Activated T-cell treated with anti-CD3 and anti-CD28 coated beads, Interleukin-2, amount 50 U/mL, for 24 hours (primary cell): Measurements from ENCODE around the gene TECRL.

ENCODE experiments used
- DNase-seq: peaks from one replicate; pipeline ENCODE4 v3.0.0-alpha.2; 2020
- H3K27ac Mint-ChIP-seq: 2 replicates; pipeline ENCODE4 v1.8.0; 2020; ENCODE audit warnings: mild to moderate bottlenecking, mixed read lengths
- H3K27me3 Mint-ChIP-seq: 2 replicates; pipeline ENCODE4 v1.8.0; 2020; ENCODE audit warnings: mixed read lengths
- H3K36me3 Mint-ChIP-seq: 2 replicates; pipeline ENCODE4 v1.8.0; 2020; ENCODE audit warnings: low read depth, mixed read lengths
- H3K4me1 Mint-ChIP-seq: 2 replicates; pipeline ENCODE4 v1.8.0; 2020; ENCODE audit warnings: low read depth, mixed read lengths
- H3K4me3 Mint-ChIP-seq: 2 replicates; pipeline ENCODE4 v1.8.0; 2020; ENCODE audit warnings: mild to moderate bottlenecking, moderate library complexity, mixed read lengths
- H3K9me3 Mint-ChIP-seq: 2 replicates; pipeline ENCODE4 v1.8.0; 2020; ENCODE audit warnings: mixed read lengths

The TECRL gene, protein sequence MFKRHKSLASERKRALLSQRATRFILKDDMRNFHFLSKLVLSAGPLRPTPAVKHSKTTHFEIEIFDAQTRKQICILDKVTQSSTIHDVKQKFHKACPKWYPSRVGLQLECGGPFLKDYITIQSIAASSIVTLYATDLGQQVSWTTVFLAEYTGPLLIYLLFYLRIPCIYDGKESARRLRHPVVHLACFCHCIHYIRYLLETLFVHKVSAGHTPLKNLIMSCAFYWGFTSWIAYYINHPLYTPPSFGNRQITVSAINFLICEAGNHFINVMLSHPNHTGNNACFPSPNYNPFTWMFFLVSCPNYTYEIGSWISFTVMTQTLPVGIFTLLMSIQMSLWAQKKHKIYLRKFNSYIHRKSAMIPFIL

DNA sequence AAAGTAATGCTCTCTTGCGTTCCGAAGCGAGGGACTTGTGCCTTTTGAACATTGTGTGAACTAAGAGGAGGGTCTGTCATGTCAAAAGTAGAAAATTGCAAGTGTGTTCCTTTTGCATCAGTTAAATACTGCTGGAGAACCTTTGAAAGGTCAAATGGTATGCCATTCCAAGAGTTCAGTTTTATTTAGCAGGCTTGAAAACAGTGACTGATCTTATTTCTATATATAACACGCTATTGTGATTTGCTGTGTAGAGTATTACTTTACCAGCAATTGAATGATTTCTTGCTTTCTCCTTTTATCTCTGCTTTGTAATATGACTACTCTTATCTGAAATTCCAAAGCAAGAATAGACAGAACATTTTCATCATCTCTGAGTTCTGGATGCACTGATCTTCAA lies at the start of gene TECRL:
Gene TECRL, minus strand, starts transcription at position 151 of the 400 bp plus-strand sequence. Its CDS starts 99 bp downstream, at position 52.
- Mint-ChIP-seq H3K27ac (no peak within 1 kb of the TSS), H3K27me3 (no peaks in the 10 kb centered on the region), H3K4me3 (no peak within 1 kb of the TSS), H3K36me3 (no peaks in the 10 kb centered on the region), H3K9me3 (peaks cover 7% of the 10 kb centered on the region), H3K4me1 (no peaks in the 10 kb centered on the region)
- no peak for DNase-seq

DNA sequence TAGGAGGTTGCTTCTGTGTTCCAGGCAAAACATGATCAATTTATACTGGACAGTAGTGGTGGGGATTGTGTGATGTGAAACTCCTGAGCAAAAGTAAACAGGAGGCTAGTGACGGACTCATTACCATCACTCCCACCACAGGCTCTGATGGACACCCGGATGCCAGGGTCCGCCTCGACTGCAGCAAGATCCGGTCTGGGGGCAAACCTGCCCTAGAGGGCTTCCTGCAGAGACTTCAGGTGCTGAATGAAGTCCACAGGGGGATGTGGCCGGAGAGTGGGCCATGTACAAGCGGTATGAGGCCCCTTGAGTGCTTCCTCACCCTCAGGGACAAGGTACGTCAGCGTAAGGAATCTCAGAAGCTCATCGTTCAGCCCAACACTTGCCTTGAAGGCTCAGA lies 23.4 kb upstream of the TECRL start:
- no peaks in the 10 kb centered on the region for H3K27me3 Mint-ChIP-seq
- no peak for DNase-seq
- peaks cover 21% of the 10 kb centered on the region for H3K9me3 Mint-ChIP-seq
- no peak overlapping the region for H3K4me3 Mint-ChIP-seq
- H3K27ac Mint-ChIP-seq = no peak overlapping the region
- no peaks in the 10 kb centered on the region for H3K36me3 Mint-ChIP-seq
- H3K4me1 Mint-ChIP-seq = no peaks in the 10 kb centered on the region

DNA sequence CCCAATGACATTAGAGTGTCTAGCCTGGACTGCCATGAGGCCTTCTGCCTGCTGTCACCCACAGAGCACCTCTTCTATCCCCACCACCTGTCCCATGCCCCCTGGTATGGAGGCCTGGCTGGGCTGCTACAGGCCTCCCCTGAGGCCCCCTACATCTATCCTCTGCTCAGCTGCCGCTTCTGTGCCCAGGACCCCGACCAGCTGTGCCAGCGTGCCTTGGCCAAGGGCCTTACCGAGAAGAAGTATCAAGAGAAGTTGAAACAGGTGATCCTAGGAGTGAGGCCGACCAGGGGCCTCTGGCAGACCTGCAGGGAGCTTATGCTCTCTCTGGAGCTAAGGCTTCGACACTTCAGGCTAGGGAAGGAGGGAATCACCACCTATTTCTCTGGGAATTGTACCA lies 21.7 kb upstream of the TECRL start:
- no peaks in the 10 kb centered on the region for H3K4me1 Mint-ChIP-seq
- no peak overlapping the region for H3K4me3 Mint-ChIP-seq
- H3K27me3 Mint-ChIP-seq = no peaks in the 10 kb centered on the region
- no peaks in the 10 kb centered on the region for H3K36me3 Mint-ChIP-seq
- H3K9me3 Mint-ChIP-seq = peaks cover 20% of the 10 kb centered on the region
- no peak for DNase-seq
- no peak overlapping the region for H3K27ac Mint-ChIP-seq

DNA sequence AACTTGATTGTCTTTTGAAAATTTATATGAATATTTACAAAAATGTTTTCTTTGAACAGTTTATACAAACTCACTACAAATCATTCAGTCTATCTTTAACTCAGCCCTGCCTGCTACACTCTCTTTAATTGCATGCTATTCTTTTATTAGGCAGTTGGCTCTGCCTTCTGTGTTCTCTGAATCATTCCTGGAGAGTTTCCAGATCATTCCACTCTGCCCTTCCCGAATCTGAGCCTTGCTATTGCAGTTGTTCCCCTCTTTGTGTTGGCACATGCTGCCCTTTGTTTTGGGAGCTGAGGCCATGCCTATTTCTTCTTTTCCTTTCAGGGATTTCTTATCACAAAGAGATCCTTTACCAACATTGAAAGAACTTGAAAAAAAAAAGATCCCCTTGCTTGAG lies 8.7 kb upstream of the TECRL start:
- Mint-ChIP-seq H3K36me3 (no peaks in the 10 kb centered on the region), H3K4me3 (no peak overlapping the region), H3K27me3 (no peaks in the 10 kb centered on the region), H3K27ac (no peak overlapping the region), H3K9me3 (peaks cover 6% of the 10 kb centered on the region), H3K4me1 (no peaks in the 10 kb centered on the region)
- no peak for DNase-seq

DNA sequence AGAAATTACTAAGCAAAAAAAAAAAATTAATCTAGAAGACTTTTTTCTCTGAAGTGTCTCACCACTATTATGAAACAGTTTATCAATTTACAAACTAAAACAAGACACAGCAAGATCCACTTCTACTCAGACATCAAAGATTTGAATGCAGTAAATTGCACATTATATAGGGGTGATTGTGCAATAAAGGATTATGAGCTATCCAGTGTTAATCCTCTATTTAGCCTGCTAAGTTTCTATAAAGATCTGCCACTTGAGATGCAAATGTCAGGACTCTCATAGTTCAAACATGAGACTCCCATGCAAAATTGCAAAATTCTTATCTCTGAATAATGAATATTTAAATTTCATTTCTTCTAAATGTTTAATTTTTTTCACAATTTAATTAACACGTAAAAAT lies 2.2 kb downstream of the TECRL start:
- Mint-ChIP-seq H3K36me3 (no peaks in the 10 kb centered on the region), H3K4me3 (no peak overlapping the region), H3K27ac (no peak overlapping the region), H3K9me3 (peaks cover 21% of the 10 kb centered on the region), H3K27me3 (no peaks in the 10 kb centered on the region), H3K4me1 (no peaks in the 10 kb centered on the region)
- DNase-seq = no peak

DNA sequence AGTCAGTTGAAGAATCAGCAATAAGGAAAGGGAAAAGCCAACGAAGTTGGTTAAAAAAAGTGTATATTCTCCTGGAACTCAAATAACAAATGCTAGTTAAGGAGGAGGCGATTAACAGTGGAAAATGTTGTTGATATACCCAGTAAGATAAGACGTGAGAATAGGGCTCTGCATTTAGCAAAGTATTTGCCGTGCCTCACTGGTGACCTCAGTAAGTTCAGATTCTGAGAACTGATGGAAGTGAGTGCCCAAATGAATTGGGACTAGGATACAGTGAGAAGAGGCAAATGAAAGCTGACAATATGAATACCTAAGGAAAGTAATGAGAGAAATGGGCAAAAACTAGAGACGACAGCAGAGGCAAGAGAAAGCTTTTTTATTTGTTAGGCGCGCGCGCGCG lies 3.5 kb downstream of the TECRL start:
- no peak for DNase-seq
- H3K4me1 Mint-ChIP-seq = no peaks in the 10 kb centered on the region
- no peak overlapping the region for H3K27ac Mint-ChIP-seq
- peaks cover 17% of the 10 kb centered on the region for H3K9me3 Mint-ChIP-seq
- H3K36me3 Mint-ChIP-seq = no peaks in the 10 kb centered on the region
- H3K27me3 Mint-ChIP-seq = no peaks in the 10 kb centered on the region
- H3K4me3 Mint-ChIP-seq = no peak overlapping the region

DNA sequence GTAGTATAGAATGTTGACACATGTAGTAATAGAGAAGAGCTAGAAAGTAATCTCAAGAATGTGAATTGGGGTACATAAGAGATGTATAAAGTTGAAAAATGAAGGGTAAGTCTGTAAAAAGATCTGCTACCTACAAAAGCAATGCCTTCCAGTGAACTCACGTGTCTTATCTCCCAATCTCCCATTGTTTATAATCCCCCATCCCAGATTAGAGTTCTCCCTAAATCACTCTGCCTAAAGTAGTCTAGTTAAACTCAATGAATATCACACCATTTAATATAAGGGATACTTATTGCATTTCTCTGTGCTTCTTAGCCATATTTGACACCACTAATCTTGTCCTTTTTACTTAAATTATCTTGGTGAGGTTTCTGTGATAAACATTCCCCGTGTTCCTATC lies 6.6 kb downstream of the TECRL start:
- Mint-ChIP-seq H3K9me3 (peaks cover 32% of the 10 kb centered on the region), H3K4me3 (no peak overlapping the region), H3K36me3 (no peaks in the 10 kb centered on the region), H3K27me3 (no peaks in the 10 kb centered on the region), H3K4me1 (no peaks in the 10 kb centered on the region), H3K27ac (no peak overlapping the region)
- DNase-seq = no peak

DNA sequence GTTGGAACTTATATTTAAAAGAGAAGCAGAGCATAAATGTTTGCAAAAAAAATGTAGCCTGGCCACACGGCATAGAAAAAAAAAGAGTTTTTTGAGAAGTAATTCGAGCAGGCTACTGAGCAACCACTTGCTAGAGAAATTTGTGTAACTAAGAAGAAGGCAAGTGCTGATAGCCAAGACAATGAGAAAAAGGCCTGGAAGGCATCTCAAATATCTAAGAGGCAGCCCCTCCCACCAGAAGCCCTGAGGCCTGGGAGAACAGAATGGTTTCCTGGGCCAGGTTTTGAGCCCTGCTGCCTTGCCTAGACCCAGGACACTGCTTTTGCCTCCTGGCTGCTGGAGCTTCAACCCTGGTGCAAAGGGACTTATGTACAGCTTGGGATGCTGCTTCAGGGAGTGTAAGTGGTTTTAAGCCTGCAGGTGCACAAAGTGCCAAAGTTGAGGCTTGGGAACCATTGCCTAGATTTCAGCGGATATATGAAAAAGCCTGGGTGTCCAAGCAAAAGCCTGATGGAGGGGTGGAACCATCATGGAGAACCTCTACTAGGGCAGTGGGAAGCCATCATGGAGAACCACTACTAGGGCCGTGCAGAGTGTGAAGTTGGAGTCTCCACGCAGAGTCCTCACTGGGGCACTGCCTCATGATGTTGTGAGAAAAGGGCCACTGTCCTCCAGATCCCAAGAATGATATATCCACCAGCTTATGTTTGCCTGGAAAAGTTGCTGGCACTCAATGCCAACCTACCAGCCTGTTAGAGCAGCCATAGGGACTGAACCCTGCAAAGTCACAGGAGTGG lies 9.7 kb downstream of the TECRL start:
- no peak for DNase-seq
- H3K4me3 Mint-ChIP-seq = no peak overlapping the region
- no peaks in the 10 kb centered on the region for H3K36me3 Mint-ChIP-seq
- H3K4me1 Mint-ChIP-seq = no peaks in the 10 kb centered on the region
- no peak overlapping the region for H3K27ac Mint-ChIP-seq
- no peaks in the 10 kb centered on the region for H3K27me3 Mint-ChIP-seq
- H3K9me3 Mint-ChIP-seq = peaks cover 31% of the 10 kb centered on the region

DNA sequence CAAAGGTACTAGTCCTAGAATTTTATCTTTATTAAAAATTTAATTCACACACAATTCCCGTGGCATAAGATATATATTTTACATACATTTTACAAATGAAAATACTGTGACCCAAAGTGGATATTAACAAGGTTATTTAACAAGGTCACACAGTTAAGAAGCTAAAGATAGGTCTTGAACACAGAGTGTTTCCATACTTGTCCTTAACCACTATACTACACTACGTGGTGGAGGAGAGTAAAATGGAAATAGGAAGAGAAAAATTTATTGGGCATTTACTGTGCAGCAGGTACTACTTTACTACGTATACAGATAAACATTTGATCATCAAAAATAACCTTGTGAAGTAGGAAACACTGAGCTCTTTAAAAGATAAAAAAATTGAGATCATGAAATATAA lies 14.8 kb downstream of the TECRL start:
- Mint-ChIP-seq H3K4me1 (no peaks in the 10 kb centered on the region), H3K36me3 (no peaks in the 10 kb centered on the region), H3K27me3 (no peaks in the 10 kb centered on the region), H3K4me3 (no peak overlapping the region), H3K9me3 (peaks cover 14% of the 10 kb centered on the region), H3K27ac (no peak overlapping the region)
- DNase-seq = no peak

DNA sequence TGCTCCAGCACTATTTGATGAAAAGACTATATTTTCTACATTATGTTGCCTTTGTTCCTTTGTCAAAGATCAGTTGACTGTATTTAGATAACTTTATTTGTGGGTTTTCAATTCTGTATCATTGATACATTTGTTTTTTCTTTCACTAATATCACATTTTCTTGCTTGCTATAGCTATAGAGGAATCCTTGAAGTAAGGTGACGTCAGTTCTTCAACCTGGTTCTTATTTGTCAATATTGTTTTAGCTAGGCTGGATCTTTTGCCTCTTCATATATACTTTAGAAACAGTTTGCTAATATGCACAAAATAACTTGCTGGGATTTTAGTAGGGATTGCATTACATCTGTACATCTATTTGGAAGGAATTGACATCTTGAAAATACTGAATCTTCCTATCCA lies 21.0 kb downstream of the TECRL start:
- H3K27ac Mint-ChIP-seq = no peak overlapping the region
- H3K36me3 Mint-ChIP-seq = no peaks in the 10 kb centered on the region
- H3K4me3 Mint-ChIP-seq = no peak overlapping the region
- H3K27me3 Mint-ChIP-seq = no peaks in the 10 kb centered on the region
- no peak for DNase-seq
- peaks cover 18% of the 10 kb centered on the region for H3K9me3 Mint-ChIP-seq
- H3K4me1 Mint-ChIP-seq = no peaks in the 10 kb centered on the region

DNA sequence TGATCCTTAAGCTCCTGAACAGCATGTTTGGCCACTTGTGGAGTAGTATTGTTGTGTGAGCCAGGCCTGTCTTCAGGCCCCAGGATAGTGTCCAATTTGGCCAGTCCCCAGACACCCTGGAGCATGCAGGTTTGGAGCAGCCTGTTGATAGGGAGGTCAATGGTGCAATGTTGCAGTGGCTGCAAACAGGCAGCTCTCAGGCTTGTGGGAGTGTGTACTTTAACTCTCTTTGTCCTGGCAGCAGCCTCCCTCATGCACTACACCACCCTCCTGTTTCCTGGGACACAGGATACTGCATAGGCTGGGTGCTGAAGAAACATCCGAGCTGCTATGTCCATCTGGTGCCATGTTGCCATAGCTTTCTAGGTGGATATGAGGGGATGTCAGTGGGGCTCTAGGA lies 24.0 kb downstream of the TECRL start:
- DNase-seq = no peak
- Mint-ChIP-seq H3K27ac (no peak overlapping the region), H3K27me3 (no peaks in the 10 kb centered on the region), H3K9me3 (peaks cover 30% of the 10 kb centered on the region), H3K4me3 (no peak overlapping the region), H3K4me1 (no peaks in the 10 kb centered on the region), H3K36me3 (no peaks in the 10 kb centered on the region)

DNA sequence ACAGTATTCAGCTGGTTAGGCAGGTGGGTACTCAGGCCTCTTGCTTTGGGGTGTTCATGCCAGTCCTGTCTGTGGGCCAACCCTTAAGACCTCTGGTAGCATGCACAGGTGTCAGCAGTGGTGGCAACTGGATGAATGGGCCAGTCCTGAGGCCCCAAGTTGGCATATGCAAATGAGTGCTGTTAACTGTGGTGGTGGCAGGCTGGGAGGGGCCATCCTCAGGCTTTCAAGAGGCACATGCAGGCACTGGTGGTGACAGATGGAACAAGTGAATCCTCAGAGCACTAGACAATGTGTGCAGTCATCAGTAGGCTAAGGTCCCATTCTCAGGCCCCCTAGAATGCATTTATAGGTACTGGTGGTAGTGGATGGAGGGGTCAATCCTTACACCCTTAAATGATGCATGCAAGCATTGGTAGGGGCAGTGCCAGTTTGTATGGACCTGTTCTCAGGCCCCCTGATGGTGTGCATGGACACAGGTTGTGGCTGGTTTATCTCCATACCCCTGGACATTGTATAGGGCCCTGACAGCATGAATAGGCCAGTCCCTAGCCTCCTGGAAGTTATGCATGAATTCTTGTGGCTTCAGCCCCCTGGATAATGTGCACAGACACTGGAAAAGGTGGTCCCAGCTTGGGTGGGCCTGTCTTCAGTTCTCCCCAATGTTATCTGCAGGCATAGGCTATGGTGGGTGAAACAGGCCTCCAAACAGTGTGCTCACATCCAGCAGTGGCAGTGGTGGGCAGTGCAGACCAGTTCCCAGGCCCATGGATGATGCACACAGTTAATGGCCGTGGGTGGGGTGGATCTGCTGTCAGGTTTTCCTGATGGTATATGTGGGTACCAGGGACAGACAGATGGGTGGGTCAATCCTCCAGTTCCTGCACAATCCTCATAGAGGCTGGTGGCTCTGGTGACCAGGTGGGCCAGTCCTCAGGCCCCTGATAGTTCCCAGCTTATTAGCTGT lies 24.7 kb downstream of the TECRL start:
- no peak overlapping the region for H3K4me3 Mint-ChIP-seq
- H3K9me3 Mint-ChIP-seq = peaks cover 35% of the 10 kb centered on the region
- H3K27me3 Mint-ChIP-seq = no peaks in the 10 kb centered on the region
- no peak overlapping the region for H3K27ac Mint-ChIP-seq
- no peak for DNase-seq
- no peaks in the 10 kb centered on the region for H3K36me3 Mint-ChIP-seq
- H3K4me1 Mint-ChIP-seq = no peaks in the 10 kb centered on the region

DNA sequence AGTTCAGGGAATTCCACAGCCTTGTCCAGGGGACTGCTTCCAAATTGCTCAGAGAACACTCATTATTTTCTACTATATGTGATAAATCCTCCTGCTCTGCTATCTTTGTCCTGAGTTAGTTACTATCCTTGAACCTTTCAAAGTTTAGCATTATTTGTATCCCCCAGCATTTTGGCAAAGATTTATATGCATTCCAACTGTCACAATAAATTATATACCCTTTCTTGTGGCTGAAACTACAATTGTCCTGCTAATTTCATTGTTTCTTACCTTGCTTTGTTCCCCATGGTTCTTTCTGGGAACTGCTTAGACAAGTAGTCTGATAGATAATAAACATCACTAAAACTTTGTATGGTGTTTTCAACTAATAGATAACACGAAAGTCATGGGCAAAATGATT lies 40.5 kb downstream of the TECRL start:
- Mint-ChIP-seq H3K27me3 (no peaks in the 10 kb centered on the region), H3K4me1 (no peaks in the 10 kb centered on the region), H3K36me3 (no peaks in the 10 kb centered on the region), H3K9me3 (peaks cover 18% of the 10 kb centered on the region), H3K27ac (no peak overlapping the region), H3K4me3 (no peak overlapping the region)
- DNase-seq = no peak

DNA sequence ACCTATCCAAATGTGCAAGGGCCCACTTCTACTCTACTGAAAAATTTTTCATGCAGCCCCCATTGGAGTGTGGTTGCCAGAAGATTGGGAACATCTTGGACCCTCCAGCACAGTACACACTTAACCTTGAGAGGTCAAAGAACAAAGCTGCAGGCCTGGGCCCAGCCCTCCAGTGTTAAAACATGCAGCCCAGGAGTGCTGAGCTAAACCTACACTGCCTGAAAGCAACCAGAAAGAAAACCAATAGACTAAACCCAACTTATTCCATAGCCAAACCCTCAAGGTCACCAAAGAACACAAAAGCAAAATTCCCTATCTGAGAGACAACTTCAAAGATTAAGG lies 47.9 kb downstream of the TECRL start:
- DNase-seq = no peak
- no peaks in the 10 kb centered on the region for H3K4me1 Mint-ChIP-seq
- H3K9me3 Mint-ChIP-seq = peaks cover 25% of the 10 kb centered on the region
- H3K36me3 Mint-ChIP-seq = no peaks in the 10 kb centered on the region
- H3K27me3 Mint-ChIP-seq = no peaks in the 10 kb centered on the region
- no peak overlapping the region for H3K4me3 Mint-ChIP-seq
- H3K27ac Mint-ChIP-seq = no peak overlapping the region
